NOMO-1 treated with dmso at 0.1 percent for 144 hours (cell line): ENCODE results near the gene OTOS.

Source experiments
- DNase-seq: peaks from one replicate; lab custom pipeline; 2025; ENCODE audit not compliant: unreplicated experiment; lab: John Stamatoyannopoulos, UW

Gene OTOS

GRCh38 chr2:240137596-240138253, 2.7 kb downstream of the OTOS start:
- no peak for DNase-seq

- DNase-seq: no peak
Measured at GRCh38 chr2:240136671-240137292, 3.7 kb downstream of the OTOS start.

- peak; percentile 80 for DNase-seq
Measured at GRCh38 chr2:240136013-240136670, 4.3 kb downstream of the OTOS start, which contains the start of gene COPS9. Gene COPS9, minus strand, starts transcription at chr2:240136305. Its CDS starts 21 bp downstream, at chr2:240136284.

GRCh38 chr2:240135706-240136012, 4.8 kb downstream of the OTOS start:
- no peak for DNase-seq

- DNase-seq: no peak
Measured at GRCh38 chr2:240134956-240135520, 5.4 kb downstream of the OTOS start.

- DNase-seq: no peak
Measured at GRCh38 chr2:240134466-240134865, 6.0 kb downstream of the OTOS start.

GRCh38 chr2:240133401-240133800, 7.1 kb downstream of the OTOS start:
- no peak for DNase-seq

GRCh38 chr2:240132651-240132980, 7.8 kb downstream of the OTOS start:
- no peak for DNase-seq

GRCh38 chr2:240131941-240132650, 8.4 kb downstream of the OTOS start:
- DNase-seq: no peak

- DNase-seq: no peak
Measured at GRCh38 chr2:240131296-240131695, 9.2 kb downstream of the OTOS start.

- no peak for DNase-seq
Measured at GRCh38 chr2:240130393-240131195, 9.9 kb downstream of the OTOS start.

GRCh38 chr2:240129731-240130392, 10.6 kb downstream of the OTOS start:
- no peak for DNase-seq

- no peak for DNase-seq
Measured at GRCh38 chr2:240129311-240129710, 11.1 kb downstream of the OTOS start.

- DNase-seq: no peak
Measured at GRCh38 chr2:240128608-240129145, 11.8 kb downstream of the OTOS start.

- no peak for DNase-seq
Measured at GRCh38 chr2:240127911-240128607, 12.4 kb downstream of the OTOS start.

- no peak for DNase-seq
Measured at GRCh38 chr2:240127191-240127750, 13.2 kb downstream of the OTOS start.

- DNase-seq: no peak
Measured at GRCh38 chr2:240126731-240127130, 13.7 kb downstream of the OTOS start.

- DNase-seq: no peak
Measured at GRCh38 chr2:240125742-240126141, 14.7 kb downstream of the OTOS start.

- no peak for DNase-seq
Measured at GRCh38 chr2:240124651-240125030, 15.8 kb downstream of the OTOS start.
